Uterus (tissue), 4 donors: ENCODE measurements around the gene ADH1B. TPM values are rescaled to one million over a fixed set of nuclear protein-coding genes. Genes with fewer than 3 reads are reported as not detected.

ENCODE experiments used
- DNase-seq, 2 donors: peaks; one replicate each; pipeline ENCODE4 v3.0.0-alpha.2; 2019 to 2020
- H3K27ac ChIP-seq, 2 donors: fragments of 200-600 bp; sonication (generic); 1 replicate in 1 of 2; 2 replicates in 1 of 2; pipeline ENCODE4 v1.5.1; 2016 to 2018
- H3K27me3 ChIP-seq, 2 donors: fragments of 200-600 bp; sonication (generic); one replicate each; pipeline ENCODE4 v1.5.1; 2018 to 2019; ENCODE audit warnings: control low read depth in 1 of 2
- H3K36me3 ChIP-seq, 2 donors: fragments of 200-600 bp; sonication (generic); one replicate each; pipeline ENCODE4 v1.5.1; 2019; ENCODE audit warnings: control low read depth in 1 of 2
- H3K4me1 ChIP-seq, 2 donors: fragments of 200-600 bp; sonication (generic); one replicate each; pipeline ENCODE4 v1.5.1; 2018 to 2019; ENCODE audit warnings: control low read depth in 1 of 2
- H3K4me3 ChIP-seq, 2 donors: fragments of 200-600 bp; sonication (generic); 1 replicate in 1 of 2; 2 replicates in 1 of 2; pipeline ENCODE4 v1.5.1; 2018 to 2019; ENCODE audit warnings: mild to moderate bottlenecking in 1 of 2
- H3K9me3 ChIP-seq, 2 donors: fragments of 200-600 bp; sonication (generic); one replicate each; pipeline ENCODE4 v1.5.1; 2019; ENCODE audit warnings: control low read depth in 1 of 2
- CTCF ChIP-seq, 4 experiments: fragments of 200-600 bp in 2 of 4; fragments of 450-650 bp in 2 of 4; sonication (generic) in 2 of 4; IDR thresholded peaks; one replicate each; pipeline ENCODE4 v1.5.1; 2016 to 2019; ENCODE audit warnings: antibody characterized with exemption in 4 of 4, mild to moderate bottlenecking in 2 of 4, moderate library complexity in 1 of 4
- POLR2A ChIP-seq, 2 donors: fragments of 450-650 bp; IDR thresholded peaks; one replicate each; pipeline ENCODE4 v1.6.1; 2016; ENCODE audit warnings: antibody characterized with exemption in 2 of 2, mild to moderate bottlenecking in 1 of 2, moderate library complexity in 1 of 2
- intact Hi-C: fragments of 100-400 bp; cut with DNase I; formaldehyde crosslinking; loops from one replicate; pipeline ENCODE4 v1.15.1; 2023; ENCODE audit warnings: low total_unique reads
- total RNA-seq, 4 donors: library from RNA; depleted of rRNA in 3 of 4; stranded (reverse); fragments of >200 nt in 3 of 4; gene quantifications; one replicate each; pipeline versions ENCODE4 v1.1.0 to v1.2.4, GENCODE V29; 2014 to 2023
- donor health status: DM: yes; HTN: yes; CAD: no.

ADH1B gene
- total RNA-seq, 4 donors from 2014 or later = 6.7 to 703 (median 522) TPM

- peak overlapping the region in 1 of 2 donors; percentile 52 for H3K27ac ChIP-seq
- no peaks in the 10 kb centered on the region for H3K4me1 ChIP-seq
- H3K27me3 ChIP-seq = no peaks in the 10 kb centered on the region
- TF ChIP-seq POLR2A (IDR thresholded peaks at IDR 0.05) (no peak), CTCF (IDR thresholded peaks at IDR 0.05) (no peak)
- intact Hi-C loops = no loop called here
- no peaks in the 10 kb centered on the region for H3K36me3 ChIP-seq
- no peaks in the 10 kb centered on the region for H3K9me3 ChIP-seq
- H3K4me3 ChIP-seq = no peak overlapping the region
- DNase-seq = no peak
These were observed 7.0 kb downstream of the ADH1B start for GRCh38 chr4:99314211-99314610.

- TF ChIP-seq CTCF (IDR thresholded peaks at IDR 0.05) (no peak), POLR2A (IDR thresholded peaks at IDR 0.05) (no peak)
- intact Hi-C loops = no loop called here
These were observed 10.8 kb downstream of the ADH1B start for GRCh38 chr4:99310389-99310788.

GRCh38 chr4:99305638-99306400, 15.4 kb downstream of the ADH1B start:
- TF ChIP-seq CTCF (IDR thresholded peaks at IDR 0.05) (no peak), POLR2A (IDR thresholded peaks at IDR 0.05) (no peak)
- no peak overlapping the region for H3K27ac ChIP-seq
- intact Hi-C loops = no loop called here

More at GRCh38 chr4:99310389-99310788, 10.8 kb downstream of the ADH1B start:
- DNase-seq = no peak
- Histone ChIP-seq H3K36me3 (peaks cover 0 to 3% of the 10 kb centered on the region in 2 donors), H3K27ac (no peak overlapping the region), H3K9me3 (no peaks in the 10 kb centered on the region), H3K4me1 (no peaks in the 10 kb centered on the region), H3K4me3 (no peak overlapping the region), H3K27me3 (no peaks in the 10 kb centered on the region)

GRCh38 chr4:99301376-99302164, 19.6 kb downstream of the ADH1B start:
- no peaks in the 10 kb centered on the region for H3K36me3 ChIP-seq
- no peaks in the 10 kb centered on the region for H3K27me3 ChIP-seq
- TF ChIP-seq CTCF (IDR thresholded peaks at IDR 0.05) (no peak), POLR2A (IDR thresholded peaks at IDR 0.05) (no peak)
- peak in 1 of 2 donors; percentile 22 for DNase-seq
- H3K4me3 ChIP-seq = no peak overlapping the region
- H3K27ac ChIP-seq = peak overlapping the region; percentile 79 to 88
- H3K9me3 ChIP-seq = no peaks in the 10 kb centered on the region
- no peaks in the 10 kb centered on the region for H3K4me1 ChIP-seq
- intact Hi-C loops = no loop called here

More at GRCh38 chr4:99305638-99306400, 15.4 kb downstream of the ADH1B start:
- H3K27me3 ChIP-seq = no peaks in the 10 kb centered on the region
- H3K36me3 ChIP-seq = peaks cover 0 to 3% of the 10 kb centered on the region in 2 donors
- H3K9me3 ChIP-seq = no peaks in the 10 kb centered on the region
- no peak overlapping the region for H3K4me3 ChIP-seq
- DNase-seq = peak in 1 of 2 donors; percentile 43
- no peaks in the 10 kb centered on the region for H3K4me1 ChIP-seq

- TF ChIP-seq POLR2A (IDR thresholded peaks at IDR 0.05) (no peak), CTCF (IDR thresholded peaks at IDR 0.05) (no peak)
- no peaks in the 10 kb centered on the region for H3K9me3 ChIP-seq
- DNase-seq = peak; percentile 80 to 95
- no peaks in the 10 kb centered on the region for H3K36me3 ChIP-seq
- no peaks in the 10 kb centered on the region for H3K27me3 ChIP-seq
- H3K27ac ChIP-seq = peak overlapping the region; percentile 79 to 88
- intact Hi-C loops = no loop called here
- no peak overlapping the region for H3K4me3 ChIP-seq
- no peaks in the 10 kb centered on the region for H3K4me1 ChIP-seq
These were observed 20.3 kb downstream of the ADH1B start for GRCh38 chr4:99300934-99301333.
